GM12878 (cell line): ENCODE results near the gene INTS14. TPM values are rescaled to one million over a fixed set of nuclear protein-coding genes. Genes with fewer than 3 reads are reported as not detected.

Source experiments
- ATAC-seq: fragments of 200-7000 bp; cut with Tn5 transposase; 3 replicates; pipeline ENCODE4 v1.9.1; 2020; ENCODE audit warnings: mild to moderate bottlenecking, moderate library complexity
- BruUV-seq: library from RNA; stranded (reverse); fragments of 400-500 nt; replicated peaks from 2 replicates; lab custom pipeline; 2021; lab: Mats Ljungman, UMichigan
- CTCF ChIA-PET: fragments of 300-600 bp; sonication (Branson Sonifier 250); formaldehyde crosslinking; extraction: SDS; loops from one replicate; lab custom pipeline; 2021; ENCODE audit warnings: inconsistent platforms; lab: Yijun Ruan, JAX
- POLR2A ChIA-PET: fragments of 350-600 bp; formaldehyde crosslinking; extraction: SDS; loops from one replicate; lab custom pipeline; 2021; ENCODE audit warnings: inconsistent platforms; lab: Charles Lee
- RAD21 ChIA-PET: fragments of 300-600 bp; sonication (Branson Sonifier 250); formaldehyde crosslinking; loops from one replicate; lab custom pipeline; 2023; ENCODE audit warnings: antibody characterized with exemption; ENCODE audit not compliant: unreplicated experiment; lab: Charles Lee
- SMC1A ChIA-PET: fragments of 300-600 bp; sonication (Branson Sonifier 250); formaldehyde crosslinking; loops from one replicate; lab custom pipeline; 2023; ENCODE audit not compliant: unreplicated experiment, uncharacterized antibody; lab: Charles Lee
- DNase-seq: peaks from one replicate; pipeline ENCODE4 v3.0.0-alpha.2; 2011; ENCODE audit warnings: low read depth, low spot score
- FAIRE-seq: peaks from 3 replicates; lab custom pipeline; 2011; peaks lifted over from hg19 to GRCh38; lab: Jason Lieb, UNC
- H2AFZ ChIP-seq: 2 replicates; pipeline ENCODE4 v1.6.0; 2011; ENCODE audit warnings: low read depth, low read length, control low read depth; ENCODE audit not compliant: control insufficient read depth
- H3K27ac ChIP-seq: 2 replicates; pipeline ENCODE4 v1.5.1; 2011; ENCODE audit warnings: control low read depth; ENCODE audit not compliant: control insufficient read depth, insufficient read depth
- H3K27me3 ChIP-seq, 2 experiments: replicated peaks in 1 of 2; 2 replicates each; pipeline versions ENCODE4 v1.6.0 to v1.6.1; 2011; ENCODE audit warnings: low read length in 1 of 2; ENCODE audit not compliant: control insufficient read depth in 2 of 2, insufficient read depth in 2 of 2
- H3K36me3 ChIP-seq, 2 experiments: 2 replicates each; pipeline ENCODE4 v1.5.1; 2011; ENCODE audit warnings: low read length in 1 of 2; ENCODE audit not compliant: control insufficient read depth in 2 of 2, insufficient read depth in 2 of 2
- H3K4me1 ChIP-seq: 2 replicates; pipeline ENCODE4 v1.6.1; 2011; ENCODE audit warnings: mild to moderate bottlenecking, low read length, moderate library complexity, mixed read lengths; ENCODE audit not compliant: control insufficient read depth, insufficient read depth
- H3K4me2 ChIP-seq: 2 replicates; pipeline ENCODE4 v1.6.0; 2011; ENCODE audit warnings: control low read depth; ENCODE audit not compliant: control insufficient read depth, insufficient read depth
- H3K4me3 ChIP-seq: fragments of 200-600 bp; sonication (generic); 2 replicates; pipeline ENCODE4 v1.5.1; 2016
- H3K79me2 ChIP-seq: 2 replicates; pipeline ENCODE4 v1.6.0; 2011; ENCODE audit warnings: low read length; ENCODE audit not compliant: control insufficient read depth, insufficient read depth
- H3K9ac ChIP-seq: 2 replicates; pipeline ENCODE4 v1.8.0; 2011; ENCODE audit warnings: low read length, control low read depth, mixed read lengths; ENCODE audit not compliant: control insufficient read depth, insufficient read depth
- H3K9me3 ChIP-seq: replicated peaks from 3 replicates; pipeline ENCODE4 v1.5.1; 2011; ENCODE audit warnings: mild to moderate bottlenecking, low read length; ENCODE audit not compliant: control insufficient read depth, insufficient read depth
- H4K20me1 ChIP-seq: 2 replicates; pipeline ENCODE4 v1.6.0; 2011; ENCODE audit not compliant: control insufficient read depth, insufficient read depth
- ATF7 ChIP-seq: fragments of 450-650 bp; IDR thresholded peaks from 2 replicates; pipeline ENCODE4 v1.6.1; 2016; ENCODE audit warnings: low read depth, mild to moderate bottlenecking
- CEBPZ ChIP-seq: fragments of 150-350 bp; IDR thresholded peaks from 2 replicates; pipeline ENCODE4 v1.6.1; 2016; ENCODE audit warnings: low read depth, low read length
- MTA3 ChIP-seq: IDR thresholded peaks from 2 replicates; pipeline ENCODE4 v1.6.1; 2012; ENCODE audit warnings: low read length, inconsistent platforms, borderline replicate concordance
- NRF1 ChIP-seq: conservative IDR thresholded peaks from 2 replicates; pipeline ENCODE4 v1.6.1; 2011; ENCODE audit warnings: mild to moderate bottlenecking, low read depth, low read length, improper control_type of control experiment
- PAX5 ChIP-seq: IDR thresholded peaks from 2 replicates; pipeline ENCODE4 v1.6.1; 2011; ENCODE audit warnings: low read depth, low read length, borderline replicate concordance
- PRDM15 ChIP-seq: fragments of 450-650 bp; formaldehyde crosslinking; IDR thresholded peaks from 2 replicates; pipeline ENCODE4 v1.4.0; 2020; ENCODE audit warnings: mild to moderate bottlenecking, moderate library complexity
- WGBS: methylation state at CpG from one replicate; pipeline ENCODE4 v1.1.6; 2016; ENCODE audit warnings: low lambda C conversion rate; ENCODE audit not compliant: insufficient replicate concordance, insufficient coverage; ENCODE audit errors: missing lambda C conversion rate; 5-methylcytosine and 5-hydroxymethylcytosine counted together
- in situ Hi-C: fragments of 300-500 bp; cut with MboI; formaldehyde crosslinking; loops from 9 replicates; pipeline ENCODE4 v1.14.3; 2018; ENCODE audit warnings: mixed read lengths
- intact Hi-C: fragments of 100-400 bp; cut with micrococcal nuclease; formaldehyde crosslinking; loops from one replicate; pipeline ENCODE4 v1.14.2; 2022; ENCODE audit not compliant: unreplicated experiment
- polyA plus RNA-seq, 11 experiments: library from polyadenylated mRNA; depleted of rRNA in 4 of 11; unstranded in 6 of 11; stranded (reverse) in 5 of 11; fragments of >200 nt; fragmentation: Nextera tagmentation in 4 of 11; fragmentation: Illumina TruSeq in 1 of 11; extraction: Ambion mirVana in 4 of 11; extraction: Trizol in 1 of 11; gene quantifications; 1 replicate in 1 of 11; 2 replicates in 10 of 11; pipeline versions ENCODE4 v1.2.1 to v1.2.3, GENCODE V29; 2011 to 2016; ENCODE audit warnings: inconsistent platforms in 2 of 11, missing spikeins in 2 of 11, low read depth in 1 of 11
- total RNA-seq, 4 experiments: library from RNA; depleted of rRNA in 3 of 4; stranded (reverse); fragments of >200 nt in 3 of 4; fragmentation: Illumina TruSeq in 1 of 4; extraction: Trizol in 1 of 4; gene quantifications; 2 replicates each; pipeline versions ENCODE4 v1.2.1 to v1.2.3, GENCODE V29; 2013 to 2021

The INTS14 gene
- total and polyA plus RNA-seq, 10 of the 15 experiments (the other 5 are each of a cell fraction or from before 2014, with no cell fraction given), result 36.8 to 76.9 (median 47.7) TPM

GRCh38 chr15:65634356-65634755 lies 23.4 kb upstream of the INTS14 start (continued):
- TF ChIP-seq CEBPZ (no peak), MTA3 (no peak), PRDM15 (CRISPR knock-in tag) (no peak)

GRCh38 chr15:65633752-65634151 lies 22.8 kb upstream of the INTS14 start:
- intact Hi-C loops, result loop anchor here (10.0 kb wide), 1 partner anchor 451 kb away; no protein-coding TSS in a partner anchor
- ChIA-PET CTCF (interaction anchor here (0.7 to 15.8 kb wide), 2 partner anchors 202 to 842 kb away, joined by 4 to 192 read pairs; no protein-coding TSS in a partner anchor), SMC1A (interaction anchor here (0.6 to 1.1 kb wide), 4 partner anchors 10 to 208 kb away, joined by 3 to 4 read pairs (median 3); no protein-coding TSS in a partner anchor), POLR2A (no interaction called here), RAD21 (no interaction called here)
- no peak for TF ChIP-seq ATF7
- TF ChIP-seq PAX5, result no peak
- TF ChIP-seq NRF1, result no peak
- BruUV-seq, result no TSS peak
- in situ Hi-C loops, result loop anchor here (5.0 kb wide), 1 partner anchor 224 kb away; no protein-coding TSS in a partner anchor
- Histone ChIP-seq H4K20me1 (no peaks in the 10 kb centered on the region), H3K27ac (no peak overlapping the region), H3K36me3 (no peaks in the 10 kb centered on the region), H3K79me2 (no peaks in the 10 kb centered on the region), H3K27me3 (no peaks in the 10 kb centered on the region), H3K4me2 (no peak overlapping the region), H2AFZ (no peak overlapping the region), H3K4me3 (no peak overlapping the region), H3K9ac (no peak overlapping the region), H3K4me1 (peaks cover 16% of the 10 kb centered on the region), H3K9me3 (no peaks in the 10 kb centered on the region)
- ATAC-seq (no peak), DNase-seq (no peak), FAIRE-seq (no peak)
- WGBS, result 94% methylated on average over 2 of the region's 2 CpGs
